ENCODE data around the gene TRAM2. TPM values are rescaled to one million over a fixed set of nuclear protein-coding genes. Genes with fewer than 3 reads are reported as not detected.

TRAM2 gene
- total RNA-seq, 1 experiment from 2014 or later: 9.9 TPM

- peak overlapping the region; percentile 51 for H3K27ac Mint-ChIP-seq (ENCODE audit: low read depth, unreplicated experiment)
- POLR2A ChIA-PET: interaction anchor here (0.9 kb wide), 1 partner anchor 18 kb away, joined by 5 read pairs; no protein-coding TSS in a partner anchor
- DNase-seq (ENCODE audit: unreplicated experiment): no peak
- H3K27me3 Mint-ChIP-seq (ENCODE audit: insufficient read depth, unreplicated experiment): no peaks in the 10 kb centered on the region
- CTCF ChIA-PET: interaction anchor here (0.6 kb wide), 1 partner anchor 1371 kb away, joined by 3 read pairs; no protein-coding TSS in a partner anchor
- H3K4me1 Mint-ChIP-seq (ENCODE audit: insufficient read depth, unreplicated experiment): peaks cover 33% of the 10 kb centered on the region
- no TSS peak for BruUV-seq (replicated peaks)
- TF ChIP-seq CTCF (IDR thresholded peaks at IDR 0.05; ENCODE audit: unreplicated experiment): no peak
- H3K4me3 Mint-ChIP-seq (ENCODE audit: unreplicated experiment): no peak overlapping the region
- no peaks in the 10 kb centered on the region for H3K9me3 Mint-ChIP-seq (ENCODE audit: unreplicated experiment)
- peaks cover 5% of the 10 kb centered on the region for H3K36me3 Mint-ChIP-seq (ENCODE audit: insufficient read depth, unreplicated experiment)
- intact Hi-C loops (cut with micrococcal nuclease): no loop called here
These were observed 21.2 kb downstream of the TRAM2 start for GRCh38 chr6:52555518-52556233.

- no peak for DNase-seq (ENCODE audit: unreplicated experiment)
- H3K36me3 Mint-ChIP-seq (ENCODE audit: insufficient read depth, unreplicated experiment): peaks cover 5% of the 10 kb centered on the region
- H3K4me1 Mint-ChIP-seq (ENCODE audit: insufficient read depth, unreplicated experiment): peaks cover 42% of the 10 kb centered on the region
- H3K4me3 Mint-ChIP-seq (ENCODE audit: unreplicated experiment): no peak overlapping the region
- TF ChIP-seq CTCF (IDR thresholded peaks at IDR 0.05; ENCODE audit: unreplicated experiment): no peak
- ChIA-PET CTCF (interaction anchor here (0.6 kb wide), 1 partner anchor 1371 kb away, joined by 3 read pairs; no protein-coding TSS in a partner anchor), POLR2A (no interaction called here)
- no TSS peak for BruUV-seq (replicated peaks)
- intact Hi-C loops (cut with micrococcal nuclease): no loop called here
- no peak overlapping the region for H3K27ac Mint-ChIP-seq (ENCODE audit: low read depth, unreplicated experiment)
- no peaks in the 10 kb centered on the region for H3K27me3 Mint-ChIP-seq (ENCODE audit: insufficient read depth, unreplicated experiment)
- no peaks in the 10 kb centered on the region for H3K9me3 Mint-ChIP-seq (ENCODE audit: unreplicated experiment)
These were observed 22.1 kb downstream of the TRAM2 start for GRCh38 chr6:52554684-52555280.

DNA sequence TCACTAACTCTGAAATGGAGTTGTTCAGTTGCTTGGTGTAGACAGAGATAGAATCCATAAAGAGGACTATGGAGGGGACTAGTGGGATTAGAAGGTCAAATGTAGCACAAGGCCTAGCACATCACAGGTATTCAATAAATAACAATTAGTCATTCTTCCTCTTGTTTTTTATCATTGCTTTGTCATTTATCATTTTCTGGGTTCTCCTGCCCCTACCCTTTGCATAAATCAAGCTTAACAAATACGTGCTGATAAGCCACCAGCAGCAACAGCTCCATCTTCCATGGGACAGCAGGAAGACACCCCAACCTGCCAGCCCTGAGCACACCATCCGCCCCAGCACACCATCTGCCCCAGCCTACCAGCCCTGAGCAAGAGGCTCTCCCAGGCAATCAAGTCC, 23.1 kb downstream of the TRAM2 start:
- Mint-ChIP-seq H3K27ac (ENCODE audit: low read depth, unreplicated experiment) (no peak overlapping the region), H3K9me3 (ENCODE audit: unreplicated experiment) (no peaks in the 10 kb centered on the region), H3K4me1 (ENCODE audit: insufficient read depth, unreplicated experiment) (peaks cover 47% of the 10 kb centered on the region), H3K36me3 (ENCODE audit: insufficient read depth, unreplicated experiment) (peaks cover 5% of the 10 kb centered on the region), H3K27me3 (ENCODE audit: insufficient read depth, unreplicated experiment) (no peaks in the 10 kb centered on the region), H3K4me3 (ENCODE audit: unreplicated experiment) (no peak overlapping the region)
- CTCF ChIA-PET: no interaction called here
- no peak for TF ChIP-seq CTCF (IDR thresholded peaks at IDR 0.05; ENCODE audit: unreplicated experiment)
- intact Hi-C loops (cut with micrococcal nuclease): no loop called here
- no peak for DNase-seq (ENCODE audit: unreplicated experiment)
- no TSS peak for BruUV-seq (replicated peaks)
- POLR2A ChIA-PET: interaction anchor here (1.0 kb wide), 1 partner anchor 108 kb away, joined by 3 read pairs; no protein-coding TSS in a partner anchor

DNA sequence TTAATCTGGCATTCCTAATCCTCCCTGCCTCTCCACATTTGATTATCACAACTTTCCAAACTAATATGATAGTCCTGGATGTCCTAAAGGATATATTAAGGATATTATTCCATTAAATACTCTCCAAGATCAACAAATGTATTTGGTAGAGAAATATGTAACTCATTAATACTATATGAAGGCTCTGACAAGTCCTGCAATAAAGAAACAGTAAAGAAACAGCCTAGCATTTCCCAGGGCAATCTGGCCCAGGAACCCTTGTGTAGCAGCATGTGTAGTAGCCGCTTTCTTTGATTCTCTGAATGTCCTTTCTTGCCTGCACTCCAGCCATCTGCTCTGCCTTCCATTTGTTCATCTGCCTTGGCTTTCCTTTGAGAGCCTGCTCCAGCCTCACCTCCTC, 23.7 kb downstream of the TRAM2 start:
- Mint-ChIP-seq H3K4me3 (ENCODE audit: unreplicated experiment) (no peak overlapping the region), H3K27ac (ENCODE audit: low read depth, unreplicated experiment) (no peak overlapping the region), H3K36me3 (ENCODE audit: insufficient read depth, unreplicated experiment) (peaks cover 5% of the 10 kb centered on the region), H3K27me3 (ENCODE audit: insufficient read depth, unreplicated experiment) (no peaks in the 10 kb centered on the region), H3K9me3 (ENCODE audit: unreplicated experiment) (no peaks in the 10 kb centered on the region), H3K4me1 (ENCODE audit: insufficient read depth, unreplicated experiment) (peaks cover 51% of the 10 kb centered on the region)
- no peak for TF ChIP-seq CTCF (IDR thresholded peaks at IDR 0.05; ENCODE audit: unreplicated experiment)
- intact Hi-C loops (cut with micrococcal nuclease): no loop called here
- CTCF ChIA-PET: interaction anchor here (0.9 kb wide), 1 partner anchor 137 kb away, joined by 3 read pairs; no protein-coding TSS in a partner anchor
- DNase-seq (ENCODE audit: unreplicated experiment): no peak
- no TSS peak for BruUV-seq (replicated peaks)
- POLR2A ChIA-PET: interaction anchor here (1.0 kb wide), 1 partner anchor 108 kb away, joined by 3 read pairs; no protein-coding TSS in a partner anchor
